Kidney (tissue), 14 donors: Measurements from ENCODE around the gene PRM3. TPM values are rescaled to one million over a fixed set of nuclear protein-coding genes. Genes with fewer than 3 reads are reported as not detected.

Source experiments
- DNase-seq, 5 donors: peaks; one replicate each; pipeline ENCODE4 v3.0.0-alpha.2; 2013 to 2020
- FAIRE-seq: peaks from 2 replicates; lab custom pipeline; 2012; peaks lifted over from hg19 to GRCh38; lab: Jason Lieb, UNC
- H3K27ac ChIP-seq, 2 donors: one replicate each; pipeline ENCODE4 v1.7.0; 2013; ENCODE audit warnings: low read depth in 2 of 2, low read length in 2 of 2, inconsistent platforms in 1 of 2
- H3K27me3 ChIP-seq: one replicate; pipeline ENCODE4 v1.7.1; 2013; ENCODE audit warnings: low read length, inconsistent platforms; ENCODE audit not compliant: control insufficient read depth, insufficient read depth
- H3K36me3 ChIP-seq, 3 donors: one replicate each; pipeline versions ENCODE4 v1.7.0 to v1.7.1; 2013; ENCODE audit warnings: low read length in 3 of 3, control low read depth in 1 of 3, inconsistent platforms in 1 of 3; ENCODE audit not compliant: insufficient read depth in 3 of 3, control insufficient read depth in 2 of 3
- H3K4me1 ChIP-seq, 3 donors: one replicate each; pipeline versions ENCODE4 v1.7.0 to v1.7.1; 2013; ENCODE audit warnings: low read length in 3 of 3, inconsistent platforms in 1 of 3, low read depth in 1 of 3; ENCODE audit not compliant: control insufficient read depth in 2 of 3, insufficient read depth in 2 of 3
- H3K4me3 ChIP-seq, 3 donors: one replicate each; pipeline versions ENCODE4 v1.7.0 to v1.8.1; 2013; ENCODE audit warnings: low read length in 3 of 3, control low read depth in 1 of 3, inconsistent platforms in 1 of 3
- H3K9ac ChIP-seq, 3 donors: one replicate each; pipeline versions ENCODE4 v1.7.0 to v1.7.1; 2013; ENCODE audit warnings: low read length in 3 of 3, control low read depth in 1 of 3, inconsistent platforms in 1 of 3
- H3K9me3 ChIP-seq, 3 donors: one replicate each; pipeline versions ENCODE4 v1.7.0 to v1.7.1; 2013; ENCODE audit warnings: low read length in 3 of 3, control low read depth in 1 of 3, inconsistent platforms in 1 of 3; ENCODE audit not compliant: control insufficient read depth in 2 of 3, insufficient read depth in 1 of 3
- intact Hi-C: fragments of 100-400 bp; cut with DNase I; formaldehyde crosslinking; loops from one replicate; pipeline ENCODE4 v1.11.1; 2022
- polyA plus RNA-seq: library from polyadenylated mRNA; stranded (reverse); fragments of 350-450 nt; fragmentation: Illumina TruSeq; extraction: RNeasy Lipid Tissue Mini Kit (QIAGEN cat#74804); gene quantifications from one replicate; pipeline ENCODE4 v1.2.3, GENCODE V29; 2014; ENCODE audit warnings: low read depth, low replicate concordance; ENCODE audit not compliant: insufficient read depth
- total RNA-seq: library from RNA; stranded (reverse); fragmentation: NEBNext Ultra II Directional; extraction: Animal tissue kit (Norgen Biotek cat#: 25700); gene quantifications from one replicate; pipeline ENCODE4 v1.2.1, GENCODE V29; 2021
- TF ChIP-seq, protein P1 (sequence below): IDR thresholded peaks from 3 replicates; pipeline ENCODE4 v1.5.1; 2012; ENCODE audit warnings: mild to moderate bottlenecking, moderate library complexity, borderline replicate concordance; ENCODE audit not compliant: insufficient read depth; ENCODE audit errors: extremely low read depth
- donor health status: control.
- donor health status: control.
- donor health status: control.
- donor health status: control.
- donor health status: control.
- donor health status: DM: yes; HTN: yes; CAD: no.
- donor health status: Normal renal cell carcinoma (clear cell type).

Gene PRM3
- total and polyA plus RNA-seq, 2 donors from 2014 or later, result not detected

DNA sequence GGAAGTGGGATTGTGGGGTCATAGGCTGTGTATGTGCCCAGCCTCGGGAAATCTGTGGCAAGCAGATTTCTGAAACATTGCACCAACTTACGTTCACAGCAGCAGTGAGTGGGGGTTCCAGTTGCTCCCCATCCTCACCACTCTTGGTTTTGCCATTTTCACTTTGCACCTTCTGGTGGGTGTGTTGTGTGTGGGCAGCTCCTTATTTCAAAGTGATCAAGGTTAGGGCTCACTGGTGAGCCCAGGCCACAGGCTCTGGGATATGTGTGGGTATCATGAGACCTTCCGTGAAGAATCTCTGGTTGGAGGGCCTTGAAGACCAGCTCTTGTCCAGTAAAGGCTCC lies 37.2 kb upstream of the PRM3 start:
- Histone ChIP-seq H3K27ac (peak overlapping the region in 1 of 2 donors; percentile 69), H3K4me1 (peaks cover 0 to 21% (median 6%) of the 10 kb centered on the region in 3 donors), H3K9ac (no peak overlapping the region), H3K27me3 (no peaks in the 10 kb centered on the region), H3K9me3 (no peaks in the 10 kb centered on the region), H3K4me3 (no peak overlapping the region), H3K36me3 (no peaks in the 10 kb centered on the region)
- DNase-seq (no peak), FAIRE-seq (no peak)
- TF ChIP-seq, protein P1, sequence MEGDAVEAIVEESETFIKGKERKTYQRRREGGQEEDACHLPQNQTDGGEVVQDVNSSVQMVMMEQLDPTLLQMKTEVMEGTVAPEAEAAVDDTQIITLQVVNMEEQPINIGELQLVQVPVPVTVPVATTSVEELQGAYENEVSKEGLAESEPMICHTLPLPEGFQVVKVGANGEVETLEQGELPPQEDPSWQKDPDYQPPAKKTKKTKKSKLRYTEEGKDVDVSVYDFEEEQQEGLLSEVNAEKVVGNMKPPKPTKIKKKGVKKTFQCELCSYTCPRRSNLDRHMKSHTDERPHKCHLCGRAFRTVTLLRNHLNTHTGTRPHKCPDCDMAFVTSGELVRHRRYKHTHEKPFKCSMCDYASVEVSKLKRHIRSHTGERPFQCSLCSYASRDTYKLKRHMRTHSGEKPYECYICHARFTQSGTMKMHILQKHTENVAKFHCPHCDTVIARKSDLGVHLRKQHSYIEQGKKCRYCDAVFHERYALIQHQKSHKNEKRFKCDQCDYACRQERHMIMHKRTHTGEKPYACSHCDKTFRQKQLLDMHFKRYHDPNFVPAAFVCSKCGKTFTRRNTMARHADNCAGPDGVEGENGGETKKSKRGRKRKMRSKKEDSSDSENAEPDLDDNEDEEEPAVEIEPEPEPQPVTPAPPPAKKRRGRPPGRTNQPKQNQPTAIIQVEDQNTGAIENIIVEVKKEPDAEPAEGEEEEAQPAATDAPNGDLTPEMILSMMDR, result no peak
- intact Hi-C loops, result no loop called here

- Histone ChIP-seq H3K4me1 (peaks cover 0 to 21% (median 6%) of the 10 kb centered on the region in 3 donors), H3K27ac (peak overlapping the region in 1 of 2 donors; percentile 69), H3K36me3 (no peaks in the 10 kb centered on the region), H3K4me3 (no peak overlapping the region), H3K9me3 (no peaks in the 10 kb centered on the region), H3K27me3 (no peaks in the 10 kb centered on the region), H3K9ac (no peak overlapping the region)
- TF ChIP-seq, protein P1, result no peak
- FAIRE-seq (no peak), DNase-seq (no peak)
- intact Hi-C loops, result no loop called here
Measured at GRCh38 chr16:11309895-11310633, 36.6 kb upstream of the PRM3 start.

- Histone ChIP-seq H3K27me3 (no peaks in the 10 kb centered on the region), H3K4me1 (peaks cover 2 to 21% (median 6%) of the 10 kb centered on the region in 3 donors), H3K4me3 (no peak overlapping the region), H3K9ac (no peak overlapping the region), H3K27ac (peak overlapping the region; percentile 32 to 56), H3K9me3 (peaks cover 0 to 1% (median 0%) of the 10 kb centered on the region in 3 donors), H3K36me3 (no peaks in the 10 kb centered on the region)
- intact Hi-C loops, result no loop called here
- TF ChIP-seq, protein P1, result no peak
- peak; percentile 78 to 93 (median 83) for DNase-seq
- FAIRE-seq, result no peak
Measured at GRCh38 chr16:11308493-11309283, 35.3 kb upstream of the PRM3 start.
